Astrocyte of the cerebellum (primary cell): ENCODE results near the gene KRT4.

Source experiments
- DNase-seq: peaks from one replicate; pipeline ENCODE4 v3.0.0-alpha.2; 2011; ENCODE audit warnings: low read depth
- H3K4me3 ChIP-seq: 2 replicates; pipeline ENCODE4 v1.5.1; 2011; ENCODE audit warnings: mild to moderate bottlenecking, low read depth, low read length, moderate library complexity
- CTCF ChIP-seq: IDR thresholded peaks from 2 replicates; pipeline ENCODE4 v1.5.1; 2012; ENCODE audit warnings: low read length, low read depth, moderate library complexity, mild to moderate bottlenecking; ENCODE audit errors: missing control alignments
- in situ Hi-C: cut with HindIII; loops from 2 replicates; pipeline ENCODE4 v1.10.0; 2017; ENCODE audit warnings: low sequenced_read_pairs

KRT4 gene

GRCh38 chr12:52836491-52837412 is 22.8 kb upstream of the KRT4 start:
- in situ Hi-C loops = no loop called here
- DNase-seq = no peak
- no peak overlapping the region for H3K4me3 ChIP-seq
- TF ChIP-seq CTCF = no peak

GRCh38 chr12:52836042-52836466 is 22.1 kb upstream of the KRT4 start:
- no peak for TF ChIP-seq CTCF
- H3K4me3 ChIP-seq = no peak overlapping the region
- in situ Hi-C loops = no loop called here
- no peak for DNase-seq

GRCh38 chr12:52835271-52836041 is 21.5 kb upstream of the KRT4 start:
- in situ Hi-C loops = no loop called here
- H3K4me3 ChIP-seq = no peak overlapping the region
- TF ChIP-seq CTCF = no peak
- no peak for DNase-seq

- in situ Hi-C loops = no loop called here
- no peak for TF ChIP-seq CTCF
- no peak overlapping the region for H3K4me3 ChIP-seq
- DNase-seq = no peak
These were observed 20.7 kb upstream of the KRT4 start for GRCh38 chr12:52834727-52835001.

GRCh38 chr12:52833922-52834726 is 20.2 kb upstream of the KRT4 start, which contains the start of gene KRT79:
Gene KRT79, minus strand, starts transcription at chr12:52834311. Its CDS starts 51 bp downstream, at chr12:52834260.
- TF ChIP-seq CTCF = no peak
- H3K4me3 ChIP-seq = no peak within 1 kb of the TSS
- no peak for DNase-seq
- in situ Hi-C loops = no loop called here
